Measurements from ENCODE around the gene IQGAP2. TPM values are rescaled to one million over a fixed set of nuclear protein-coding genes. Genes with fewer than 3 reads are reported as not detected.

IQGAP2 gene
- total RNA-seq, 1 donor = 0.36 TPM

GRCh38 chr5:76388791-76389512 lies 14.1 kb upstream of the IQGAP2 start:
- no peak for TF ChIP-seq CTCF (IDR thresholded peaks at IDR 0.05; ENCODE audit: extremely low read depth, low read depth, low read length)
- H3K79me2 ChIP-seq (ENCODE audit: insufficient read depth, low read length) = no peaks in the 10 kb centered on the region
- H3K4me1 ChIP-seq (ENCODE audit: insufficient read depth, low read length) = no peaks in the 10 kb centered on the region
- H3K27ac ChIP-seq (ENCODE audit: low read depth, low read length) = no peak overlapping the region
- H3K9me3 ChIP-seq (ENCODE audit: low read depth, low read length) = no peaks in the 10 kb centered on the region
- DNase-seq (ENCODE audit: insufficient read length, low spot score, missing footprints) = no peak
- H3K27me3 ChIP-seq (ENCODE audit: insufficient read depth, low read length) = no peaks in the 10 kb centered on the region
- no peaks in the 10 kb centered on the region for H3K36me3 ChIP-seq (ENCODE audit: insufficient read depth, low read length)
- no peak overlapping the region for H3K4me2 ChIP-seq (ENCODE audit: insufficient read depth, low read length)
- H4K20me1 ChIP-seq (ENCODE audit: insufficient read depth, low read length) = no peaks in the 10 kb centered on the region
- H3K4me3 ChIP-seq (ENCODE audit: insufficient read depth, low read length) = no peak overlapping the region
- no peak overlapping the region for H2AFZ ChIP-seq (ENCODE audit: low read length)

- Histone ChIP-seq H3K36me3 (ENCODE audit: insufficient read depth, low read length) (no peaks in the 10 kb centered on the region), H3K4me3 (ENCODE audit: insufficient read depth, low read length) (no peak overlapping the region), H4K20me1 (ENCODE audit: insufficient read depth, low read length) (no peaks in the 10 kb centered on the region), H3K9me3 (ENCODE audit: low read depth, low read length) (no peaks in the 10 kb centered on the region), H3K4me2 (ENCODE audit: insufficient read depth, low read length) (no peak overlapping the region), H2AFZ (ENCODE audit: low read length) (no peak overlapping the region), H3K27ac (ENCODE audit: low read depth, low read length) (no peak overlapping the region), H3K79me2 (ENCODE audit: insufficient read depth, low read length) (no peaks in the 10 kb centered on the region), H3K4me1 (ENCODE audit: insufficient read depth, low read length) (no peaks in the 10 kb centered on the region), H3K27me3 (ENCODE audit: insufficient read depth, low read length) (no peaks in the 10 kb centered on the region)
- DNase-seq (ENCODE audit: insufficient read length, low spot score, missing footprints) = no peak
- no peak for TF ChIP-seq CTCF (IDR thresholded peaks at IDR 0.05; ENCODE audit: extremely low read depth, low read depth, low read length)
Observed at GRCh38 chr5:76389513-76390154, 13.5 kb upstream of the IQGAP2 start.

- no peaks in the 10 kb centered on the region for H3K27me3 ChIP-seq (ENCODE audit: insufficient read depth, low read length)
- H3K36me3 ChIP-seq (ENCODE audit: insufficient read depth, low read length) = no peaks in the 10 kb centered on the region
- no peak overlapping the region for H3K4me3 ChIP-seq (ENCODE audit: insufficient read depth, low read length)
- no peak overlapping the region for H2AFZ ChIP-seq (ENCODE audit: low read length)
- H3K79me2 ChIP-seq (ENCODE audit: insufficient read depth, low read length) = no peaks in the 10 kb centered on the region
- no peak overlapping the region for H3K4me2 ChIP-seq (ENCODE audit: insufficient read depth, low read length)
- H4K20me1 ChIP-seq (ENCODE audit: insufficient read depth, low read length) = no peaks in the 10 kb centered on the region
- no peak for TF ChIP-seq CTCF (IDR thresholded peaks at IDR 0.05; ENCODE audit: extremely low read depth, low read depth, low read length)
- H3K4me1 ChIP-seq (ENCODE audit: insufficient read depth, low read length) = no peaks in the 10 kb centered on the region
- no peaks in the 10 kb centered on the region for H3K9me3 ChIP-seq (ENCODE audit: low read depth, low read length)
- no peak overlapping the region for H3K27ac ChIP-seq (ENCODE audit: low read depth, low read length)
- DNase-seq (ENCODE audit: insufficient read length, low spot score, missing footprints) = no peak
Observed at GRCh38 chr5:76391014-76391413, 12.1 kb upstream of the IQGAP2 start.

- Histone ChIP-seq H2AFZ (ENCODE audit: low read length) (no peak overlapping the region), H3K27me3 (ENCODE audit: insufficient read depth, low read length) (no peaks in the 10 kb centered on the region), H3K79me2 (ENCODE audit: insufficient read depth, low read length) (no peaks in the 10 kb centered on the region), H3K27ac (ENCODE audit: low read depth, low read length) (no peak overlapping the region), H4K20me1 (ENCODE audit: insufficient read depth, low read length) (no peaks in the 10 kb centered on the region), H3K4me2 (ENCODE audit: insufficient read depth, low read length) (no peak overlapping the region), H3K36me3 (ENCODE audit: insufficient read depth, low read length) (no peaks in the 10 kb centered on the region), H3K4me1 (ENCODE audit: insufficient read depth, low read length) (no peaks in the 10 kb centered on the region), H3K9me3 (ENCODE audit: low read depth, low read length) (no peaks in the 10 kb centered on the region), H3K4me3 (ENCODE audit: insufficient read depth, low read length) (no peak overlapping the region)
- no peak for DNase-seq (ENCODE audit: insufficient read length, low spot score, missing footprints)
- TF ChIP-seq CTCF (IDR thresholded peaks at IDR 0.05; ENCODE audit: extremely low read depth, low read depth, low read length) = no peak
Observed at GRCh38 chr5:76393035-76393680, 9.9 kb upstream of the IQGAP2 start.

Data from osteoblast (primary cell).